Astrocyte (in vitro differentiated cells and primary cell): ENCODE measurements around the gene SPNS2. TPM values are rescaled to one million over a fixed set of nuclear protein-coding genes. Genes with fewer than 3 reads are reported as not detected.

Source experiments
- DNase-seq: peaks from one replicate; pipeline ENCODE4 v3.0.0-alpha.2; 2010; ENCODE audit warnings: low read depth
- FAIRE-seq: peaks from 2 replicates; lab custom pipeline; 2011; peaks lifted over from hg19 to GRCh38; lab: Jason Lieb, UNC
- H2AFZ ChIP-seq: 2 replicates; pipeline ENCODE4 v1.6.0; 2012; ENCODE audit warnings: low read depth, low read length, inconsistent platforms
- H3K27ac ChIP-seq: 2 replicates; pipeline ENCODE4 v1.5.1; 2011; ENCODE audit warnings: low read depth, low read length, inconsistent platforms
- H3K27me3 ChIP-seq: 2 replicates; pipeline ENCODE4 v1.6.0; 2011; ENCODE audit warnings: low read length, inconsistent platforms; ENCODE audit not compliant: insufficient read depth
- H3K36me3 ChIP-seq: 2 replicates; pipeline ENCODE4 v1.5.1; 2011; ENCODE audit warnings: low read length, inconsistent platforms; ENCODE audit not compliant: insufficient read depth
- H3K4me1 ChIP-seq: 2 replicates; pipeline ENCODE4 v1.5.1; 2011; ENCODE audit warnings: low read length, inconsistent platforms; ENCODE audit not compliant: insufficient read depth
- H3K4me2 ChIP-seq: 2 replicates; pipeline ENCODE4 v1.6.0; 2012; ENCODE audit warnings: low read length, inconsistent platforms
- H3K4me3 ChIP-seq: 2 replicates; pipeline ENCODE4 v1.5.1; 2011; ENCODE audit warnings: low read depth, mild to moderate bottlenecking, low read length, inconsistent platforms; ENCODE audit not compliant: insufficient read depth
- H3K79me2 ChIP-seq: 2 replicates; pipeline ENCODE4 v1.6.0; 2012; ENCODE audit warnings: mild to moderate bottlenecking, low read length, inconsistent platforms; ENCODE audit not compliant: insufficient read depth
- H3K9ac ChIP-seq: 2 replicates; pipeline ENCODE4 v1.6.0; 2012; ENCODE audit warnings: mild to moderate bottlenecking, low read length, inconsistent platforms
- H3K9me3 ChIP-seq: 2 replicates; pipeline ENCODE4 v1.5.1; 2012; ENCODE audit warnings: low read depth, mild to moderate bottlenecking, low read length, inconsistent platforms; ENCODE audit not compliant: insufficient read depth
- H4K20me1 ChIP-seq: 2 replicates; pipeline ENCODE4 v1.6.0; 2012; ENCODE audit warnings: low read length, inconsistent platforms; ENCODE audit not compliant: insufficient read depth
- H3K27ac Mint-ChIP-seq: one replicate; pipeline ENCODE4 v1.8.0; 2021; ENCODE audit warnings: mild to moderate bottlenecking, mixed read lengths; ENCODE audit not compliant: unreplicated experiment
- H3K27me3 Mint-ChIP-seq: one replicate; pipeline ENCODE4 v1.8.0; 2021; ENCODE audit warnings: low read depth, mixed read lengths; ENCODE audit not compliant: unreplicated experiment
- H3K36me3 Mint-ChIP-seq: one replicate; pipeline ENCODE4 v1.8.0; 2021; ENCODE audit warnings: low read depth, mixed read lengths; ENCODE audit not compliant: unreplicated experiment
- H3K4me1 Mint-ChIP-seq: one replicate; pipeline ENCODE4 v1.8.0; 2021; ENCODE audit warnings: low read depth, mixed read lengths; ENCODE audit not compliant: unreplicated experiment
- H3K4me3 Mint-ChIP-seq: one replicate; pipeline ENCODE4 v1.8.0; 2021; ENCODE audit warnings: mild to moderate bottlenecking, moderate library complexity, mixed read lengths; ENCODE audit not compliant: unreplicated experiment
- H3K9me3 Mint-ChIP-seq: one replicate; pipeline ENCODE4 v1.8.0; 2021; ENCODE audit warnings: mild to moderate bottlenecking, mixed read lengths; ENCODE audit not compliant: unreplicated experiment
- CTCF ChIP-seq: IDR thresholded peaks from 2 replicates; pipeline ENCODE4 v1.5.1; 2011; ENCODE audit warnings: low read depth, mild to moderate bottlenecking, inconsistent platforms, low read length, moderate library complexity; ENCODE audit not compliant: insufficient read depth
- EZH2 ChIP-seq: IDR thresholded peaks from 2 replicates; pipeline ENCODE4 v1.6.1; 2012; ENCODE audit warnings: mild to moderate bottlenecking, low read length, inconsistent platforms; ENCODE audit not compliant: insufficient read depth
- total RNA-seq: library from RNA; stranded (reverse); gene quantifications from 2 replicates; pipeline ENCODE4 v1.2.1, GENCODE V29; 2021

Gene SPNS2
- total RNA-seq, 1 donor from 2014 or later, result 4.3 TPM

- peak within 1 kb of the TSS; percentile 83 for H3K9ac ChIP-seq
- peak within 1 kb of the TSS; percentile 98 for H3K4me3 Mint-ChIP-seq
- H2AFZ ChIP-seq, result peak within 1 kb of the TSS; percentile 95
- H3K36me3 ChIP-seq, result peaks cover 15% of the 10 kb centered on the region
- H4K20me1 ChIP-seq, result peaks cover 23% of the 10 kb centered on the region
- peaks cover 19% of the 10 kb centered on the region for H3K4me1 ChIP-seq
- peak; percentile 78 for DNase-seq
- peaks cover 12% of the 10 kb centered on the region for H3K4me1 Mint-ChIP-seq
- peaks cover 43% of the 10 kb centered on the region for H3K79me2 ChIP-seq
- H3K4me2 ChIP-seq, result peak within 1 kb of the TSS; percentile 98
- no peaks in the 10 kb centered on the region for H3K27me3 ChIP-seq
- TF ChIP-seq EZH2 (no peak), CTCF (no peak)
- peak within 1 kb of the TSS; percentile 59 for H3K27ac ChIP-seq
- H3K36me3 Mint-ChIP-seq, result peaks cover 11% of the 10 kb centered on the region
- peak within 1 kb of the TSS; percentile 86 for H3K4me3 ChIP-seq
- FAIRE-seq, result peak; percentile 29
- no peaks in the 10 kb centered on the region for H3K9me3 ChIP-seq
- peaks cover 1% of the 10 kb centered on the region for H3K27me3 Mint-ChIP-seq
- no peaks in the 10 kb centered on the region for H3K9me3 Mint-ChIP-seq
- H3K27ac Mint-ChIP-seq, result peak within 1 kb of the TSS; percentile 85
These were observed 56.5 kb downstream of the SPNS2 start, which contains the start of gene MYBBP1A for GRCh38 chr17:4554997-4555799. MYBBP1A (minus strand) TSS chr17:4555384; CDS start chr17:4555324, 60 bp downstream.

- Mint-ChIP-seq H3K9me3 (no peaks in the 10 kb centered on the region), H3K27ac (peak overlapping the region; percentile 77), H3K4me1 (peaks cover 12% of the 10 kb centered on the region), H3K27me3 (peaks cover 5% of the 10 kb centered on the region), H3K4me3 (peak overlapping the region; percentile 98), H3K36me3 (peaks cover 5% of the 10 kb centered on the region)
- H3K27ac ChIP-seq, result peak overlapping the region; percentile 59
- H4K20me1 ChIP-seq, result peaks cover 15% of the 10 kb centered on the region
- peaks cover 19% of the 10 kb centered on the region for H3K4me1 ChIP-seq
- no peaks in the 10 kb centered on the region for H3K9me3 ChIP-seq
- H3K4me2 ChIP-seq, result peak overlapping the region; percentile 98
- H3K9ac ChIP-seq, result peak overlapping the region; percentile 83
- DNase-seq (no peak), FAIRE-seq (no peak)
- TF ChIP-seq CTCF, result no peak
- no peak for TF ChIP-seq EZH2
- H3K36me3 ChIP-seq, result peaks cover 7% of the 10 kb centered on the region
- peak overlapping the region; percentile 86 for H3K4me3 ChIP-seq
- H3K79me2 ChIP-seq, result peaks cover 38% of the 10 kb centered on the region
- H2AFZ ChIP-seq, result peak overlapping the region; percentile 95
- H3K27me3 ChIP-seq, result peaks cover under 1% of the 10 kb centered on the region
These were observed 57.4 kb downstream of the SPNS2 start for GRCh38 chr17:4555873-4556759.
